GM12892 (cell line): Measurements from ENCODE around the gene IFNW1. TPM values are rescaled to one million over a fixed set of nuclear protein-coding genes. Genes with fewer than 3 reads are reported as not detected.
"Not testable (repeated sequence)": the region's sequence is repeated elsewhere in the genome, so short reads cannot be mapped to it uniquely, and the experiment has no call there.

ENCODE experiments used
- DNase-seq: peaks from one replicate; pipeline ENCODE4 v3.0.0; 2011; ENCODE audit not compliant: insufficient read length
- FAIRE-seq: peaks from 2 replicates; lab custom pipeline; 2011; peaks lifted over from hg19 to GRCh38; lab: Jason Lieb, UNC
- POLR2A ChIP-seq: IDR thresholded peaks from 2 replicates; pipeline ENCODE4 v1.6.1; 2011; ENCODE audit warnings: low read depth, low read length, control low read depth
- POLR2AphosphoS5 ChIP-seq: IDR thresholded peaks from 2 replicates; pipeline ENCODE4 v1.6.1; 2011; ENCODE audit warnings: low read depth, low read length, control low read depth
- TAF1 ChIP-seq: IDR thresholded peaks from 2 replicates; pipeline ENCODE4 v1.6.1; 2011; ENCODE audit warnings: low read depth, mild to moderate bottlenecking, control low read depth, low read length, borderline replicate concordance
- polyA plus RNA-seq: library from polyadenylated mRNA; unstranded; fragments of >200 nt; gene quantifications from one replicate; pipeline ENCODE4 v1.2.1, GENCODE V29; 2012; ENCODE audit warnings: missing spikeins, inconsistent platforms; ENCODE audit not compliant: missing spikeins

The IFNW1 gene
- polyA plus RNA-seq, result not detected

DNA sequence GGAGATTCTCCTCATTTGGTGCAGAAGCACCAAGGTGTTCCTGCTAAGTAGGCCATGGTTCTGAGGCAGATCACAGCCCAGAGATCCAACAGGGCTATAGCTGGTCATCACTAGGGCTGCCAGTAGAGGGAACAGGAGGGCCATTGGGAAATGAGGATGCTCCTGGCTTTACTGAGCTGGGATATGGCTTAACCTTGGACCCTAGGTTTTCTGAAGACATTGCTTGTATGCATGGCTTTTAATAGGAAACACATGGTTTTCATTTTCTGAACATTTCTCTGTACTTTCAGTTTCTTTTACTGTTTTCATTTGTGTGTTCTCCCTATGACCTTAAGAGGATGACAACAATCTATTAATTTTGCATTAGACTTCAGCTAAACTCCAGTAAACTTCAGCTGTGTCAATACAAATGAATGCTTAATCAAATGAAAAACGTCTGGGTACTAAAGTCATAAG lies at the start of gene IFNW1:
TSS of gene IFNW1 (minus strand) at position 406 of the 456 bp plus-strand sequence. CDS start at position 144, 262 bp downstream.
- FAIRE-seq (no peak), DNase-seq (no peak)
- TF ChIP-seq POLR2A, result no peak
- TF ChIP-seq TAF1, result no peak
- TF ChIP-seq POLR2AphosphoS5, result no peak

DNA sequence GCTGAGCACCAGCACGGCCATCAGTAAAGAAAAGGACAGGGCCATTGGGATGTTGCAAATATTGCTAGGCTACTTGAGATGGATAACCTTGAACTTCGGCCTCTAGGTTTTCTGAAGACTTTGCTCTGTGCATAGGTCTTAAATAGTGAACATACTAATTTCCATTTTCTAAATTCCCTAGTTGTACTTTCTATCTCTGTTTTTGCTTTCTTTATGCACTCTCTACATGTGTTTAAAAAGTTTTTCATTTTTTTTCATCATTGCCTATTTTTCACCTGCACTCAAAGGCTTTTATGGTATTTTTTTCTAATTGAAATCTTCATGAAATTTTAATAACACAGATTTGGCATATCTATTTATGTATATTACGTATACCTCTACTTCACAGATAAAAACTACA lies 45.9 kb upstream of the IFNW1 start, which contains the start of gene IFNA4:
TSS of gene IFNA4 (minus strand) at position 101 of the 400 bp plus-strand sequence. CDS start at position 45, 56 bp downstream.
- DNase-seq, FAIRE-seq: not testable (repeated sequence)

DNA sequence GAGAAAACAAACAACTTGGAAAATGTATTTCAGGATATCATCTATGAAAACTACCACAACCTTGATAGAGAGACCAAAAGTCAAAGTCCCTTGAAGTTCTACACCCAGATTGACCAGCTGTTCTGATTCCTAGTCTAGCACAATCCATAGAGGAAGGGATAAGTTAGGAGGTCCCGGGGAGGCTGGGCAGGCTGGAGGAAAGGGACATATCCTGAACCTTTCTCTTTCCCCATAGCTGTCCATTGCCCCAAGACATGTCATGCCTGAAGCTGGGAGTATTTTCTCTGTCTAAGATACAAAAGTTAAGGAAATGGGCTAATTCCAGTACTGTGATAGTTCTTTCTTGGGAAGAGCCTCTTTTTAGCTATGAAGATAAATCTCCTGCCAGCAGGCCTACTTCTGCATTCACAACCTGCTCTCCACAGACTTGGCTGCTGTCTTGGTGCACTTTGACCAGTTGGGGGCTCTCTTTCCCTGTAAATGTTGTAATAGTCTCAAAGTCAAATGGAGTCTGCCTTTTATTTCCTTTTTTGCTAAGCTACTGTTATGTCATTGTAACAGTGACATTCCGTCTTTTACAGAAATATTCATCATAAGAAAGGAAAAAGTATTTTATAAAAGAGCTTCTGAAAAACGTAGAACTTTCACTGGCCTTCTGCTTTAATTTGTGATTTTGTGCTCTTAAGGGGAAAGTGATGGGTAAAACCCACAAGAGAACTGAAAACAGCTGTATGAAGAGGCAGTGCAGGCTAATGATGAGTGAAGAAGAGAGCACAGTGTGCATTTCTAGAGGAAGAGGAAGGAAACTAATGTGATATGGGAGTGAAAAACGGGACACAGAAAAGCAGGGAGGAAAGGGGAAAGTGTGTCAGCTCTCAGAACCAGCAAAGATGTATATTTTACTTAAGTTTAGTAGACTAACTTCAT lies 41.4 kb upstream of the IFNW1 start:
- FAIRE-seq, result peak; percentile 48
- DNase-seq, result not testable (repeated sequence)

DNA sequence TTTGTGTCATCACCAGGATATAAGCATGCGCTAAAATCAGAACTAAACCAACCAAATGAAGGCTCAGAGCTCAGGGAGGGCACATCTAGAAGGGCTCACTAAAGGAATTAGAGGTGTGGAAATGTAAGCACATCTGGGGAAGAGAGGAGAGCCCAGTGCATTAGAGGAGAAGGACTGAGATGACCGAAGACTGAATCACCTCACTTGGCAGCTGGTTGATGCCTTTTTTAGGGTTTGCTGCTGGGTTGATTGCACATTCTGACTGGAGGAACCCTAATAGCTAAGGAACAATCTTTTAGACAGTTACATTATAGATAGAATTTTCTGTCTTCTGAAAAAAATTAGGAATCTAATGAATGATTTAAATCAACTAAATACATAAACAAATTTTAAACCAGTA lies 33.0 kb upstream of the IFNW1 start:
- FAIRE-seq, result no peak
- TF ChIP-seq TAF1, result no peak
- TF ChIP-seq POLR2AphosphoS5, result no peak
- TF ChIP-seq POLR2A, result no peak
- DNase-seq, result no peak

DNA sequence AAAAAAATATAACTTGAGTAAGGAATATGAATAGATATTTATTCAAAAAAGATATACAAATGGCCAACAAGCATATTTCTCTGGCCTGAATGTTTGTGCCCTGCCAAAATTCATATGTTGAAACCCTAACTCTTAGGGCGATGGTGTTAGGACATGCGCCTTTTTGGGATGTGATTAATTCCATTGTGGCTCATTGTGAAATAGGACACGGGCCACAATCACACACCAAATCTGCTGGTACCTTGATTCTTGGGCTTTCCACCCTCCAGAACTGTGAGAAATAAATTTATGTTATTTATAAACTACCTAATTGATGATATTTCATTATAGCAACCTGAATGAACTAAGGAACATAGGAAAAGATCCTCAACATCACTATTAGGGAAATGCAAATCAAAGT lies 30.5 kb upstream of the IFNW1 start:
- FAIRE-seq (no peak), DNase-seq (no peak)
- TF ChIP-seq POLR2A, result no peak
- TF ChIP-seq POLR2AphosphoS5, result no peak
- no peak for TF ChIP-seq TAF1

DNA sequence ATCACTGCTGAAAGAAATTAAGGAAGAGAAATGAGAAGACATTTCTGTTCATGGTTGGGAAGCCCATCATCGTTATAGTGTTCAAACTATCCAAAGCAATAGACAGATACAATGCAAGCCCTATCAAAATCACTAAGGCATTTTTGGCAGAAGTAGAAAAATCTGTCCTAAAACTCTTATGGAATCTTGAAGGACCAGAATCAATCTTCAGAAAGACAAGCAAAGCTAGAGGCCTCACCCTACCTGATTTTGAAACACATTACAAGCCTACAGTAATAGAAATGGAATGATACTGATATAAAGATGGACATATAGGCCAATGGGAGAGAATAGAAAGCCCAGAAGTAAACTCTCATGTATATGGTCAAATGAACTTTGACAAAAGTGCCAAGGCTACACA lies 29.7 kb upstream of the IFNW1 start:
- DNase-seq (no peak), FAIRE-seq (no peak)
- no peak for TF ChIP-seq TAF1
- no peak for TF ChIP-seq POLR2AphosphoS5
- no peak for TF ChIP-seq POLR2A

DNA sequence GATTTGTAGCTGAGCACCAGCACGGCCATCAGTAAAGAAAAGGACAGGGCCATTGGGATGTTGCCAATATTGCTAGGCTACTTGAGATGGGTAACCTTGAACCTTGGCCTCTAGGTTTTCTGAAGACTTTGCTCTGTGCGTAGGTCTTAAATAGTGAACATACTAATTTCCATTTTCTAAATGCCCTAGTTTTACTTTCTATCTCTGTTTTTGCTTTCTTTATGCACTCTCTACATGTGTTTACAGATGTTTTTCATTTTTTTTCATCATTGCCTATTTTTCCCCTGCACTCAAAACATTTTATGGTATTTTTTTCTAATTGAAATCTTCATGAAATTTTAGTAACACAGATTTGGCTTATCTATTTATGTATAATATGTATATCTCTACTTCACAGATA lies 24.9 kb upstream of the IFNW1 start, which contains the start of gene IFNA21:
TSS of gene IFNA21 (minus strand) at position 101 of the 400 bp plus-strand sequence. CDS start at position 53, 48 bp downstream.
- DNase-seq, FAIRE-seq: not testable (repeated sequence)

DNA sequence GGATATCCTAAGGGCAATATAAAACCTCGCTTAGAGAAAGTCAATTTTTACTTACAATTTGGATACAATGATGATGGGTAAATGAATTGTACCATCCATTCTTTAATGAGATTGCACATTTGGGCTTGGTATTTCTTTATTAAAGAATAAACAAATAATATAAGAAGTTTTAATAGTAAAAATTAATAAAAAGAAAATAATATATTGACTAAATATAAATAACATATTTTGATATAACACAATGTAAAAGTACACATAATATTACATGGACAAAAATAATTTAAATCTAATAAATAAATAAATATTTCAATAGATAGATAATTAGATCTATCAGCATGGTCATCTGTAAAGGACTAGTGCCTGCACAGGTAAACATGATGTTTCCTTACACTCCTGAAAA lies 23.9 kb upstream of the IFNW1 start:
- FAIRE-seq, result no peak
- TF ChIP-seq POLR2A, result no peak
- TF ChIP-seq TAF1, result no peak
- no peak for TF ChIP-seq POLR2AphosphoS5

DNA sequence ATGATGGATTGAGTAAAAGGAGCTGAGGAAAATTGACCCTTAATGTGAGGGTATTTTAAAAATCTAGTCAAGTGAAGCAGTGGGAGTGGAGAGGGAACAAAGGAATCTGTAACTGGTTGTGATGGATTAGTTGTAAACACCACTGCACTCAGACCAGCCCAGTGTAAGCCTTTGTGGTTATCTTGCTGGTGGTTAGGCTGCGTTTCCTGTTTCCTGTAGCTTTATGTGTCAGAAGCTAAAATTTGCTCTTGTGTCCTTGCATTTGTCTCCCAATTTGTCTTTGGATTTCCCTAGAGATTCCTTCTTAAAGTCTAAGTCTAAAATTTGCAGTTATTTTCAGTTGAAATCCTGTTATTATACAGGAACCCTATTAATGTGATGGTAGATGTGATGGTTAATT lies 18.5 kb upstream of the IFNW1 start:
- DNase-seq, result no peak
- TF ChIP-seq TAF1 (no peak), POLR2AphosphoS5 (no peak), POLR2A (no peak)
- peak; percentile 88 for FAIRE-seq

More for the DNA sequence above, 23.9 kb upstream of the IFNW1 start:
- DNase-seq, result no peak

DNA sequence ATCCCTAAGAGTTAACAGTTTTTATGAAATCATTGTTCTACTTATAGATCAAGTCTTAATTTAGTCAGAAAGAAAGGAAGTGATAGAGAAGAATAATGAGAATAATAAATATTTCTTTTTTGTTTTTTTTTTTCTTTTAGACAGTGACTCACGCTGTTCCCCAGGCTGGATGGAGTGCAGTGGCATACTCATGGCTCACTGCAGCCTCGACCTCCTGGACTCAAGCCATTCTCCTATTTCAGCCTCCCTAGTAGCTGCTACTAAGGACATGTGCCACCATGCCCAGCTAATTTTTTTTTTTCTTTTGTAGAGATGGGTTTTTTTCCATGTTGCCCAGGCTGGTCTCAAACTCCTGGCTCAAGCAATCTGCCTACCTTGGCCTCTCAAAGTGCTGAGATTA lies 13.9 kb upstream of the IFNW1 start:
- TF ChIP-seq POLR2AphosphoS5, result no peak
- TF ChIP-seq TAF1, result no peak
- TF ChIP-seq POLR2A, result no peak
- DNase-seq (no peak), FAIRE-seq (no peak)

DNA sequence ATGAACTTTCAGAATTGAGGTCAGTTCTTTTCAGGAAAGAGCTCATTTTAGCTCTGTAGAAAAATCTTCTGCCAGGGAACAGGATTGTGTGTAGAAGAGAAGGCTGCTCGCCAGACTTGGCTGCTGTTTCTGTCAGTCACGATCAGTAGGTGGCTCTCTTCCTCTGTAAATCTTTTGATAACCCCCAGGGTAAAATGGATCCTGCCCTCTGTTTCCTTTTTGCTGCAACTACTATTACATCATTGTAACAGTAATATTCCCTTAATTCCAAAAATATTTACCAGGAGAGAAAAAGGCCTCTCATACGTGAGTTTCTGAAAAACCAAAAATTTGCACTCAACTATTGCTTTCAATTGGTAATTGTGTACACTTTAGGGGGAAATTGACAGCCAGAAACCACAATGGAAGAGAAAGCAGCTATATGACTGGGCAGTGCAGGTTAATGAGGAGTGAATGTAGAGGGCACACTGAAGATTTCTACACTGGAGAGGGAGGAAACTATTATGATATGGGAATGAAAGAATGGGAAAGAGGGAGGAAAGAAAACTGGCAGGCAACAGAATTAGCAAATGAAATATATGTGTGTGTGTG lies 12.5 kb upstream of the IFNW1 start:
- TF ChIP-seq POLR2A (no peak), TAF1 (no peak), POLR2AphosphoS5 (no peak)
- DNase-seq (no peak), FAIRE-seq (peak; percentile 80)

DNA sequence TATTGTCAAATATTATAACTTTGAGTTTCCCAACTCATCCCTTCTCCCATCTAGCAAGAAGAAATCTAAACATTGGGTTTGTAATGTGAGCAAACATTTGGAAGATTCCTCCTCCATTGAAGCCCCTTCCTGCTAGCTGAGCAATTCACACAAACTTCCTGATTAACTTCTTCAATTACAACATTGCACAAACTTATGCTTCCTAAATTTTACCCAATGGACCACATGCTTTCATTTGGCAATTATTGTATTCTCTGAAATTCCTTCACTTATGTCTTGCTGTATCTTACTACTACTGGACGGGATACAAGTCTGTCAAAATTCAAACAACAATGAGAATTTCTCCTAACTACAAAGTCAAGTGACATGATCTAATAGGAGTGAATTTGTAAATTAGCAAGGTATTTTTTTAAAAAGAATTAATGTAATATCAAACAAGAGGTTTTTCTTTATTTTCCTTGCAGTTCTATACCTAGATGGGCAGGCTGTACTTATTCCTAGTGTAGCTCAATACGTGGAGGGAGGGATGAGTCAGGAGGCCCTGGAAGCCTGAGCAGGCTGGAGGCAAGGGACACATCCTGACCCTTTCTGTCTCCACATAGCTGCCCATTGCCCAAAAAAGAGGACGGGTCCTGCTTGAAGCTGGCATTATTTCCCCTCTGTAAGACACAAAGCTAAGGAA lies 11.8 kb upstream of the IFNW1 start:
- FAIRE-seq, result no peak
- TF ChIP-seq POLR2AphosphoS5 (no peak), TAF1 (no peak), POLR2A (no peak)
- DNase-seq, result no peak

DNA sequence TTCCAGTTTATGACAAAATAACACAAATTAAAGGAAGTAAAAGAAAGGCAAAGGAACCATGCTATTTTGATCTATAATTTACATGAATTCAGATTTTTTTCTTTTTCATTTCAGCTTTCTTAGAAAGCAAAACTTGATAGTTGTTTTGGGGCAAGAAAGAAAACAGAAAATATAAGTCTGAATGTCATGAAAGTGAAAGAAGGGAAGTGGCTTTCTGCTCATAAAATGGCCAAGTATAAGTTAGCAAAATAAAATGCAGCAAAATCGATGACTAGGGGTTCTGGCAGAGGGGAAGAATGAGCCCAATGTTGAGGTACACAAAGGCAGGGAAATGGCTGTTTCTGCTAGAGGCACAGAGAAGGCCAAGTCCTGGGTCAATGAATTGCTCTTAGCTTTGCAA lies 3.0 kb upstream of the IFNW1 start:
- no peak for FAIRE-seq
- DNase-seq, result no peak
- TF ChIP-seq POLR2A (no peak), TAF1 (no peak), POLR2AphosphoS5 (no peak)
